K562 (cell line): ENCODE measurements around the gene CRKL. TPM values are rescaled to one million over a fixed set of nuclear protein-coding genes. Genes with fewer than 3 reads are reported as not detected.

Experiments
- DDX20 ChIP-seq: fragments of 450-650 bp; IDR thresholded peaks from 2 replicates; pipeline ENCODE4 v1.6.1; 2016; ENCODE audit warnings: missing genetic modification characterization, low read depth, mild to moderate bottlenecking, missing compliant biosample characterization, moderate library complexity
- HDAC2 ChIP-seq: fragments of 450-650 bp; IDR thresholded peaks from 2 replicates; pipeline ENCODE4 v1.6.1; 2016; ENCODE audit warnings: mild to moderate bottlenecking
- NR2C2 ChIP-seq, 2 experiments: fragments of 200-800 bp in 1 of 2; sonication (Bioruptor generic) in 1 of 2; sonication (generic) in 1 of 2; formaldehyde crosslinking in 1 of 2; IDR thresholded peaks; 2 replicates each; pipeline versions ENCODE4 v1.6.1 to v1.8.0; 2016 to 2022; ENCODE audit warnings: mild to moderate bottlenecking in 1 of 2, missing compliant biosample characterization in 1 of 2, missing genetic modification characterization in 1 of 2, missing genetic modification reagents in 1 of 2
- SNRNP70 ChIP-seq: fragments of 200-400 bp; formaldehyde crosslinking; optimal IDR thresholded peaks from 2 replicates; pipeline ENCODE3; 2017; ENCODE audit warnings: low read depth, low read length
- TCF7 ChIP-seq: sonication (generic); IDR thresholded peaks from 2 replicates; pipeline ENCODE4 v1.6.1; 2016; ENCODE audit warnings: antibody characterized with exemption, borderline replicate concordance
- TGIF2 ChIP-seq: sonication (generic); formaldehyde crosslinking; IDR thresholded peaks from 2 replicates; pipeline ENCODE4 v1.8.1; 2022; ENCODE audit warnings: mild to moderate bottlenecking, missing genetic modification reagents, moderate library complexity
- ZNF12 ChIP-seq: sonication (generic); formaldehyde crosslinking; IDR thresholded peaks from 2 replicates; pipeline ENCODE4 v1.4.0; 2020; ENCODE audit warnings: mild to moderate bottlenecking, missing genetic modification reagents
- ZNF175 ChIP-seq: fragments of 200-800 bp; sonication (Bioruptor generic); IDR thresholded peaks from 2 replicates; pipeline ENCODE4 v1.6.1; 2016; ENCODE audit warnings: low read depth, mild to moderate bottlenecking, missing genetic modification characterization, missing compliant biosample characterization
- ZNF75A ChIP-seq: fragments of 450-650 bp; formaldehyde crosslinking; IDR thresholded peaks from 2 replicates; pipeline ENCODE4 v1.4.0; 2020; ENCODE audit warnings: mild to moderate bottlenecking
- polyA plus RNA-seq, 8 experiments: library from polyadenylated mRNA; depleted of rRNA in 4 of 8; stranded (reverse) in 5 of 8; unstranded in 3 of 8; fragments of >200 nt; fragmentation: Nextera tagmentation in 2 of 8; fragmentation: Illumina TruSeq in 1 of 8; extraction: Ambion mirVana in 2 of 8; extraction: Trizol in 1 of 8; gene quantifications; 2 replicates each; pipeline versions ENCODE4 v1.2.1 to v1.2.3, GENCODE V29; 2011 to 2014; ENCODE audit warnings: inconsistent platforms in 1 of 8, missing spikeins in 1 of 8
- total RNA-seq, 7 experiments: library from RNA; depleted of rRNA in 6 of 7; stranded (reverse); fragments of >200 nt in 6 of 7; fragmentation: Illumina TruSeq in 2 of 7; extraction: Trizol in 2 of 7; gene quantifications; 2 replicates each; pipeline versions ENCODE4 v1.2.1 to v1.2.3, GENCODE V29; 2011 to 2021; ENCODE audit warnings: low replicate concordance in 1 of 7
- TF ChIP-seq, protein P1 (sequence below): sonication (generic); formaldehyde crosslinking; IDR thresholded peaks from 2 replicates; pipeline ENCODE4 v1.8.0; 2022; ENCODE audit warnings: mild to moderate bottlenecking, missing genetic modification reagents
- TF ChIP-seq, protein P2 (sequence below): sonication (generic); formaldehyde crosslinking; IDR thresholded peaks from 2 replicates; pipeline ENCODE4 v1.8.1; 2022; ENCODE audit warnings: missing genetic modification reagents
- TF ChIP-seq, protein P3 (sequence below): fragments of 250-450 bp; sonication (Bioruptor Pico); IDR thresholded peaks from 2 replicates; pipeline ENCODE4 v1.4.0; 2020; ENCODE audit warnings: mild to moderate bottlenecking
- TF ChIP-seq, protein P4 (sequence below): fragments of 450-650 bp; IDR thresholded peaks from 2 replicates; pipeline ENCODE4 v1.6.1; 2016; ENCODE audit warnings: borderline replicate concordance
- TF ChIP-seq, protein P5 (sequence below): sonication (generic); formaldehyde crosslinking; IDR thresholded peaks from 2 replicates; pipeline ENCODE4 v1.9.0; 2022; ENCODE audit warnings: mild to moderate bottlenecking, missing genetic modification reagents
- TF ChIP-seq, protein P6 (sequence below): IDR thresholded peaks from 3 replicates; pipeline ENCODE4 v1.6.1; 2011; ENCODE audit warnings: borderline replicate concordance, mild to moderate bottlenecking; ENCODE audit not compliant: insufficient read length, insufficient read depth

The CRKL gene
- total and polyA plus RNA-seq, 9 of the 15 experiments (the other 6 are each of a cell fraction or from before 2014, with no cell fraction given): 100 to 263 (median 124) TPM

DNA sequence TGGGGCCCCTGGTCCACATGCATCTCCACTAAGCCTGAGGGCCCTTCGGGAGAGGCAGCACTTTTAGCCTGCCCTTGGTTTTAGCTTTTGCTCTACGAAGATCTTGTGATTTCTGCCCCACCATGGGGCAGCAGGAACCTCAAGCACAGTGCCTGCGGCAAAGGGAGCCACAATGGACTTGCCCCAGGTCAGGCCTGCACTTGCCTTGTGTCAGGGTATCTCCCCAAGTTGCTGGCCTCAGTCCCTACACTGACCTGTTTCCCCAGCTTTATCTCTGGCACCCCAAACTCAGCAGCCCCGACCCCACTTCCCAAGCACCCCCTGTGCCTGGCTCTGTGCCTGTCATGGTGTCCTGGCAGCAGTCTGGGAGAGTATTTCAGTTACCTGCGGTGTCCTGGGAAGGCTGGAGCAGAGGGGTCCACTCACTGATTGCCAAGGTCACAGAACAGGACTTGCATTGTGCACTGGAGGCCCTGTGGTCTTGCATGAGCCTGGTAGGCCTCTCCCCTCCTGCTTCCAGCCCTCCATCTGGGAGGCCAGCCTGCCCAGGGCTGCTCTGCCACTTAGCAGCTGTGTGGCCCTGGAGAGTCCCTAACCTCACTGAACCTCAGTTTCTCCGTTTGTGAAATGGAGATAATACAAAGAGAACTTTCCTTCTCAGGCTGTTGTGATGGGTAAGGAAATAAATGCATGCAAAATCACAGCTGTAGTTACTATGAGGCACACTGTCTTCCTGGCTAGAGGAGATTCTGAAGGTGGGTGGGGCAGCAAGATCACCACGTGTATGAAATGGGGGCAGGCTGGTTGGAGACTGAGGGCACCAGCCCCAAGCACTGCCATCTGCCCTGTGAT is 46.2 kb downstream of the CRKL start (continued):
- TF ChIP-seq, protein P1, sequence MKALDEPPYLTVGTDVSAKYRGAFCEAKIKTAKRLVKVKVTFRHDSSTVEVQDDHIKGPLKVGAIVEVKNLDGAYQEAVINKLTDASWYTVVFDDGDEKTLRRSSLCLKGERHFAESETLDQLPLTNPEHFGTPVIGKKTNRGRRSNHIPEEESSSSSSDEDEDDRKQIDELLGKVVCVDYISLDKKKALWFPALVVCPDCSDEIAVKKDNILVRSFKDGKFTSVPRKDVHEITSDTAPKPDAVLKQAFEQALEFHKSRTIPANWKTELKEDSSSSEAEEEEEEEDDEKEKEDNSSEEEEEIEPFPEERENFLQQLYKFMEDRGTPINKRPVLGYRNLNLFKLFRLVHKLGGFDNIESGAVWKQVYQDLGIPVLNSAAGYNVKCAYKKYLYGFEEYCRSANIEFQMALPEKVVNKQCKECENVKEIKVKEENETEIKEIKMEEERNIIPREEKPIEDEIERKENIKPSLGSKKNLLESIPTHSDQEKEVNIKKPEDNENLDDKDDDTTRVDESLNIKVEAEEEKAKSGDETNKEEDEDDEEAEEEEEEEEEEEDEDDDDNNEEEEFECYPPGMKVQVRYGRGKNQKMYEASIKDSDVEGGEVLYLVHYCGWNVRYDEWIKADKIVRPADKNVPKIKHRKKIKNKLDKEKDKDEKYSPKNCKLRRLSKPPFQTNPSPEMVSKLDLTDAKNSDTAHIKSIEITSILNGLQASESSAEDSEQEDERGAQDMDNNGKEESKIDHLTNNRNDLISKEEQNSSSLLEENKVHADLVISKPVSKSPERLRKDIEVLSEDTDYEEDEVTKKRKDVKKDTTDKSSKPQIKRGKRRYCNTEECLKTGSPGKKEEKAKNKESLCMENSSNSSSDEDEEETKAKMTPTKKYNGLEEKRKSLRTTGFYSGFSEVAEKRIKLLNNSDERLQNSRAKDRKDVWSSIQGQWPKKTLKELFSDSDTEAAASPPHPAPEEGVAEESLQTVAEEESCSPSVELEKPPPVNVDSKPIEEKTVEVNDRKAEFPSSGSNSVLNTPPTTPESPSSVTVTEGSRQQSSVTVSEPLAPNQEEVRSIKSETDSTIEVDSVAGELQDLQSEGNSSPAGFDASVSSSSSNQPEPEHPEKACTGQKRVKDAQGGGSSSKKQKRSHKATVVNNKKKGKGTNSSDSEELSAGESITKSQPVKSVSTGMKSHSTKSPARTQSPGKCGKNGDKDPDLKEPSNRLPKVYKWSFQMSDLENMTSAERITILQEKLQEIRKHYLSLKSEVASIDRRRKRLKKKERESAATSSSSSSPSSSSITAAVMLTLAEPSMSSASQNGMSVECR (CRISPR knock-in tag): peak; percentile 36; the same call in 1 of the 2 replicates
- TF ChIP-seq SNRNP70 (no peak), NR2C2 (CRISPR knock-in tag; IDR thresholded peaks at IDR 0.05) (0 out of 2 replicates have a peak, but pooled peaks have one; percentile 37), NR2C2 (tag; IDR thresholded peaks at IDR 0.05) (no peak), HDAC2 (no peak), TGIF2 (CRISPR knock-in tag) (no peak), DDX20 (no peak), ZNF12 (CRISPR knock-in tag) (peak; percentile 56; the same call in 1 of the 2 replicates), TCF7 (no peak), ZNF75A (no peak), ZNF175 (CRISPR knock-in tag) (no peak)
- TF ChIP-seq, protein P2, sequence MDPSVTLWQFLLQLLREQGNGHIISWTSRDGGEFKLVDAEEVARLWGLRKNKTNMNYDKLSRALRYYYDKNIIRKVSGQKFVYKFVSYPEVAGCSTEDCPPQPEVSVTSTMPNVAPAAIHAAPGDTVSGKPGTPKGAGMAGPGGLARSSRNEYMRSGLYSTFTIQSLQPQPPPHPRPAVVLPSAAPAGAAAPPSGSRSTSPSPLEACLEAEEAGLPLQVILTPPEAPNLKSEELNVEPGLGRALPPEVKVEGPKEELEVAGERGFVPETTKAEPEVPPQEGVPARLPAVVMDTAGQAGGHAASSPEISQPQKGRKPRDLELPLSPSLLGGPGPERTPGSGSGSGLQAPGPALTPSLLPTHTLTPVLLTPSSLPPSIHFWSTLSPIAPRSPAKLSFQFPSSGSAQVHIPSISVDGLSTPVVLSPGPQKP (CRISPR knock-in tag): 0 out of 2 replicates have a peak, but pooled peaks have one; percentile 73
- TF ChIP-seq, protein P3, sequence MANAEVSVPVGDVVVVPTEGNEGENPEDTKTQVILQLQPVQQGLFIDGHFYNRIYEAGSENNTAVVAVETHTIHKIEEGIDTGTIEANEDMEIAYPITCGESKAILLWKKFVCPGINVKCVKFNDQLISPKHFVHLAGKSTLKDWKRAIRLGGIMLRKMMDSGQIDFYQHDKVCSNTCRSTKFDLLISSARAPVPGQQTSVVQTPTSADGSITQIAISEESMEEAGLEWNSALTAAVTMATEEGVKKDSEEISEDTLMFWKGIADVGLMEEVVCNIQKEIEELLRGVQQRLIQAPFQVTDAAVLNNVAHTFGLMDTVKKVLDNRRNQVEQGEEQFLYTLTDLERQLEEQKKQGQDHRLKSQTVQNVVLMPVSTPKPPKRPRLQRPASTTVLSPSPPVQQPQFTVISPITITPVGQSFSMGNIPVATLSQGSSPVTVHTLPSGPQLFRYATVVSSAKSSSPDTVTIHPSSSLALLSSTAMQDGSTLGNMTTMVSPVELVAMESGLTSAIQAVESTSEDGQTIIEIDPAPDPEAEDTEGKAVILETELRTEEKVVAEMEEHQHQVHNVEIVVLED (CRISPR knock-in tag): no peak
- TF ChIP-seq, protein P4, sequence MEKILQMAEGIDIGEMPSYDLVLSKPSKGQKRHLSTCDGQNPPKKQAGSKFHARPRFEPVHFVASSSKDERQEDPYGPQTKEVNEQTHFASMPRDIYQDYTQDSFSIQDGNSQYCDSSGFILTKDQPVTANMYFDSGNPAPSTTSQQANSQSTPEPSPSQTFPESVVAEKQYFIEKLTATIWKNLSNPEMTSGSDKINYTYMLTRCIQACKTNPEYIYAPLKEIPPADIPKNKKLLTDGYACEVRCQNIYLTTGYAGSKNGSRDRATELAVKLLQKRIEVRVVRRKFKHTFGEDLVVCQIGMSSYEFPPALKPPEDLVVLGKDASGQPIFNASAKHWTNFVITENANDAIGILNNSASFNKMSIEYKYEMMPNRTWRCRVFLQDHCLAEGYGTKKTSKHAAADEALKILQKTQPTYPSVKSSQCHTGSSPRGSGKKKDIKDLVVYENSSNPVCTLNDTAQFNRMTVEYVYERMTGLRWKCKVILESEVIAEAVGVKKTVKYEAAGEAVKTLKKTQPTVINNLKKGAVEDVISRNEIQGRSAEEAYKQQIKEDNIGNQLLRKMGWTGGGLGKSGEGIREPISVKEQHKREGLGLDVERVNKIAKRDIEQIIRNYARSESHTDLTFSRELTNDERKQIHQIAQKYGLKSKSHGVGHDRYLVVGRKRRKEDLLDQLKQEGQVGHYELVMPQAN: no peak
- TF ChIP-seq, protein P5, sequence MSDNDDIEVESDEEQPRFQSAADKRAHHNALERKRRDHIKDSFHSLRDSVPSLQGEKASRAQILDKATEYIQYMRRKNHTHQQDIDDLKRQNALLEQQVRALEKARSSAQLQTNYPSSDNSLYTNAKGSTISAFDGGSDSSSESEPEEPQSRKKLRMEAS (CRISPR knock-in tag): peak; percentile 45; the same call in 1 of the 2 replicates
- TF ChIP-seq, protein P6, sequence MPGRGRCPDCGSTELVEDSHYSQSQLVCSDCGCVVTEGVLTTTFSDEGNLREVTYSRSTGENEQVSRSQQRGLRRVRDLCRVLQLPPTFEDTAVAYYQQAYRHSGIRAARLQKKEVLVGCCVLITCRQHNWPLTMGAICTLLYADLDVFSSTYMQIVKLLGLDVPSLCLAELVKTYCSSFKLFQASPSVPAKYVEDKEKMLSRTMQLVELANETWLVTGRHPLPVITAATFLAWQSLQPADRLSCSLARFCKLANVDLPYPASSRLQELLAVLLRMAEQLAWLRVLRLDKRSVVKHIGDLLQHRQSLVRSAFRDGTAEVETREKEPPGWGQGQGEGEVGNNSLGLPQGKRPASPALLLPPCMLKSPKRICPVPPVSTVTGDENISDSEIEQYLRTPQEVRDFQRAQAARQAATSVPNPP: no peak
